ENCODE measurements around the gene UGGT2. TPM values are rescaled to one million over a fixed set of nuclear protein-coding genes. Genes with fewer than 3 reads are reported as not detected.

Gene UGGT2
- total RNA-seq, 1 donor from 2014 or later = 26.0 TPM

DNA sequence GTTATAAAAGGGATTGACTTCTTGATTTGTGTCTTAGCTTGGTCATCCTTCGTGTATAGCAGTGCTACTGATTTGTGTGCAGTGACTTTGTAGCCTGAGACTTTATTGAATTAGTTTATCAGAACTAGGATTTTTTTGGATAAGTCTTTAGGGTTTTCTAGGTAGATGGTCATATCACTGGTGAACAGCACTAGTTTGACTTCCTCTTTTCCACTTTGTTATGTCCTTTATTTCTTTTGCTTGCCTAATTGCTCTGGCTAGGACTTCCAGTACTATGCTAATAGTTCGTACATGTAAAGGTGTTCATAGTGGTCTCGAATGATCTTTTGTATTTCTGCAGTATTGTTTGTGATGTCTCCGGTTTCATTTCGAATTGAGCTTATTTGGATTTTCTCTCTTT, 230.9 kb downstream of the UGGT2 start:
- Histone ChIP-seq H3K4me3 (no peak overlapping the region), H3K27ac (no peak overlapping the region), H3K9me3 (peaks cover 0 to 7% of the 10 kb centered on the region in 2 donors), H3K27me3 (no peaks in the 10 kb centered on the region), H3K36me3 (peaks cover 9 to 14% of the 10 kb centered on the region in 2 donors), H3K4me1 (no peaks in the 10 kb centered on the region)
- intact Hi-C loops (cut with DNase I) = no loop called here
- no peak for DNase-seq (ENCODE audit: low spot score in 2 of 2)
- no peak for TF ChIP-seq CTCF (IDR thresholded peaks at IDR 0.05)

GRCh38 chr13:95814495-95814894, 238.7 kb downstream of the UGGT2 start:
- no peak overlapping the region for H3K4me3 ChIP-seq
- no peaks in the 10 kb centered on the region for H3K4me1 ChIP-seq
- H3K27me3 ChIP-seq = no peaks in the 10 kb centered on the region
- peaks cover 12 to 27% of the 10 kb centered on the region in 2 donors for H3K9me3 ChIP-seq
- no peak for DNase-seq (ENCODE audit: low spot score in 2 of 2)
- no peak overlapping the region for H3K27ac ChIP-seq
- peaks cover 0 to 35% of the 10 kb centered on the region in 2 donors for H3K36me3 ChIP-seq
- intact Hi-C loops (cut with DNase I) = no loop called here
- no peak for TF ChIP-seq CTCF (IDR thresholded peaks at IDR 0.05)

GRCh38 chr13:95813139-95813538, 240.1 kb downstream of the UGGT2 start:
- peaks cover 0 to 39% of the 10 kb centered on the region in 2 donors for H3K36me3 ChIP-seq
- TF ChIP-seq CTCF (IDR thresholded peaks at IDR 0.05) = no peak
- no peak for DNase-seq (ENCODE audit: low spot score in 2 of 2)
- intact Hi-C loops (cut with DNase I) = no loop called here
- H3K4me1 ChIP-seq = no peaks in the 10 kb centered on the region
- H3K27ac ChIP-seq = no peak overlapping the region
- H3K27me3 ChIP-seq = no peaks in the 10 kb centered on the region
- H3K9me3 ChIP-seq = peaks cover 12 to 36% of the 10 kb centered on the region in 2 donors
- H3K4me3 ChIP-seq = no peak overlapping the region

DNA sequence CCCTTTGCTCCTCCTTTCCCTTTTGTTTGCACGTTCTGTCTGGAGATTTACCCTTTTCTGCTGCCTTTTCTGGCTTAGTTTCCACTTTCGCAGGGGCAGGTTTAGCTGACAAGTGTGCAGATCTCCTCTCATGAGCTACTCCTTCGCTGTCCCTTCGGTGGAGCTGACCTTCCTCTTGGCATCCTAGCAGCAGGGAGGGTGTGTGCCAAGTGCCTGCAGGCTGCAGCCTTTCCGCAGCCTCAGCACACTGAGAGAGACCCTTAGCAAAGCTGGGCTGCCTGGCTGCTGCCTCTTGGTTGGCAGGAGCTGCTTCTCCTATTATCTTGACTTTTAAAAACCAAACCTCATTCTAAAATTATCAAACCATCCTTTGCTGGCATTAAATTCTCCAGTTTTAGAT, 243.8 kb downstream of the UGGT2 start:
- TF ChIP-seq CTCF (IDR thresholded peaks at IDR 0.05) = no peak
- Histone ChIP-seq H3K36me3 (peaks cover 0 to 24% of the 10 kb centered on the region in 2 donors), H3K4me1 (no peaks in the 10 kb centered on the region), H3K27me3 (no peaks in the 10 kb centered on the region), H3K27ac (no peak overlapping the region), H3K9me3 (peaks cover 12 to 59% of the 10 kb centered on the region in 2 donors), H3K4me3 (no peak overlapping the region)
- no peak for DNase-seq (ENCODE audit: low spot score in 2 of 2)
- intact Hi-C loops (cut with DNase I) = no loop called here

DNA sequence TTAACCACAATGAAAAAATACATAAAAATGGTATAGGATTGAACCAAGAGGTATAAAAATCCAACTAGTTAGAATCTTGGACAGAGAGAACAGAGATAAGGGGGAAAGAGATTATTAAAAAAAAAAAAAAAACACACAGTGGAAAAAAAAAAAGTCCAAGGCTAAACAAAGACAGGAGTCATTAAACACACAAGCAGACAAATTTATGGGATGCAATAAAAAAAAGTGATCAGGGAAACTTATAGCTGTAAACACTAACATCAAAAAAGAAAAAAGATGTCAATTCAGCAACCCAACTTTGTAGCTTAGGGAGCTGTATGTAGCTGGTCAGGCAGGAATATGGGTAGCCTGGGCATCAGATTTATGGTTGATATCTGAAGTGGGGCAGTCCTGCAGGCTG, 247.3 kb downstream of the UGGT2 start:
- Histone ChIP-seq H3K4me1 (no peaks in the 10 kb centered on the region), H3K27me3 (no peaks in the 10 kb centered on the region), H3K4me3 (no peak overlapping the region), H3K27ac (no peak overlapping the region), H3K9me3 (peaks cover 0 to 41% of the 10 kb centered on the region in 2 donors), H3K36me3 (peaks cover 0 to 5% of the 10 kb centered on the region in 2 donors)
- DNase-seq (ENCODE audit: low spot score in 2 of 2) = no peak
- intact Hi-C loops (cut with DNase I) = no loop called here
- no peak for TF ChIP-seq CTCF (IDR thresholded peaks at IDR 0.05)

DNA sequence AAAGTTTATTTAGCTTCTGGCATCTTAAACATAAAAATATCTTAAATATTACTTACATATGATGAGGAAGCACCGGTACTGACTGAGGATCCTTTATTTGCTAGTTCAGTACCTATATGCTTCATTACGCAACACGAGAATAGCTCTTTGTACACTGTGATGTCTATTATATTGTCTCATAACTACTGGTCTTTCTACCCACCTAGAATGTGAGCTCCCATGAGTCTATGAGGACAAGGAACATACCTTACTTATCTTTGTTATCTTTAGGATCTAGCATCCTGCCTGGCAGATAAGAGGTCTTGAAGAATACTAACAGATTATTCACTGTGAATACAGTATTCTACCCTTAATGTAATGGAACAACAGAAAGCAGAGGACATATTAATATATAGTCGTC, 251.4 kb downstream of the UGGT2 start:
- Histone ChIP-seq H3K27me3 (no peaks in the 10 kb centered on the region), H3K36me3 (no peaks in the 10 kb centered on the region), H3K4me3 (no peak overlapping the region), H3K9me3 (peaks cover 0 to 14% of the 10 kb centered on the region in 2 donors), H3K4me1 (no peaks in the 10 kb centered on the region), H3K27ac (no peak overlapping the region)
- no peak for TF ChIP-seq CTCF (IDR thresholded peaks at IDR 0.05)
- no peak for DNase-seq (ENCODE audit: low spot score in 2 of 2)
- intact Hi-C loops (cut with DNase I) = no loop called here

Measured in ascending aorta (tissue), 2 donors.